MM.1S (cell line): Measurements from ENCODE around the gene SDHA.

Source experiments
- DNase-seq: peaks from one replicate; pipeline ENCODE4 v3.0.0-alpha.2; 2015
- H2AFZ ChIP-seq: fragments of 300-600 bp; sonication (generic); 2 replicates; pipeline ENCODE4 v1.6.0; 2016; ENCODE audit warnings: antibody characterized with exemption, low read length
- H3F3A ChIP-seq: fragments of 300-600 bp; sonication (generic); 2 replicates; pipeline ENCODE4 v1.6.1; 2016; ENCODE audit warnings: mild to moderate bottlenecking, antibody characterized with exemption, low read length, moderate library complexity, mixed read lengths; ENCODE audit not compliant: insufficient read depth
- H3K27ac ChIP-seq: fragments of 300-600 bp; sonication (generic); 2 replicates; pipeline ENCODE4 v1.5.1; 2016; ENCODE audit warnings: mild to moderate bottlenecking, low read length
- H3K27me3 ChIP-seq: fragments of 300-600 bp; sonication (generic); replicated peaks from 2 replicates; pipeline ENCODE4 v1.6.0; 2016; ENCODE audit warnings: low read length; ENCODE audit not compliant: insufficient read depth
- H3K36me3 ChIP-seq: fragments of 300-600 bp; sonication (generic); replicated peaks from 2 replicates; pipeline ENCODE4 v1.6.1; 2016; ENCODE audit warnings: mild to moderate bottlenecking, low read length, mixed read lengths; ENCODE audit not compliant: insufficient read depth
- H3K4me1 ChIP-seq: fragments of 300-600 bp; sonication (generic); 2 replicates; pipeline ENCODE4 v1.6.1; 2016; ENCODE audit warnings: low read length, mixed read lengths
- H3K4me2 ChIP-seq: fragments of 300-600 bp; sonication (generic); 2 replicates; pipeline ENCODE4 v1.6.0; 2016; ENCODE audit warnings: low read depth, low read length
- H3K4me3 ChIP-seq: fragments of 300-600 bp; sonication (generic); 2 replicates; pipeline ENCODE4 v1.5.1; 2016; ENCODE audit warnings: low read length, mixed read lengths
- H3K79me2 ChIP-seq: fragments of 300-600 bp; sonication (generic); 2 replicates; pipeline ENCODE4 v1.6.1; 2016; ENCODE audit warnings: mixed run types, low read length, mixed read lengths
- H3K9ac ChIP-seq: fragments of 300-600 bp; sonication (generic); 2 replicates; pipeline ENCODE4 v1.6.1; 2016; ENCODE audit warnings: low read length, mixed read lengths
- H3K9me2 ChIP-seq: fragments of 300-600 bp; sonication (generic); replicated peaks from 2 replicates; pipeline ENCODE4 v1.6.1; 2016; ENCODE audit warnings: mild to moderate bottlenecking, low read length, mixed read lengths; ENCODE audit not compliant: insufficient read depth
- H3K9me3 ChIP-seq: fragments of 300-600 bp; sonication (generic); replicated peaks from 2 replicates; pipeline ENCODE4 v1.6.1; 2016; ENCODE audit warnings: mild to moderate bottlenecking, low read length, mixed read lengths; ENCODE audit not compliant: insufficient read depth
- H4K20me1 ChIP-seq: fragments of 300-600 bp; sonication (generic); 2 replicates; pipeline ENCODE4 v1.6.1; 2016; ENCODE audit warnings: mild to moderate bottlenecking, low read length, moderate library complexity, mixed read lengths; ENCODE audit not compliant: insufficient read depth
- EZH2 ChIP-seq: fragments of 300-600 bp; sonication (generic); optimal IDR thresholded peaks from 2 replicates; pipeline ENCODE3; 2017; ENCODE audit warnings: low read depth, mild to moderate bottlenecking, antibody characterized with exemption, low read length, mixed read lengths
- EZH2phosphoT487 ChIP-seq: fragments of 300-600 bp; sonication (generic); IDR thresholded peaks from 2 replicates; pipeline ENCODE4 v1.6.1; 2018; ENCODE audit warnings: antibody characterized with exemption, low read length
- TF ChIP-seq, protein P1 (sequence below): fragments of 300-600 bp; sonication (generic); IDR thresholded peaks from 2 replicates; pipeline ENCODE4 v1.5.1; 2016; ENCODE audit warnings: antibody characterized with exemption, low read length, mixed read lengths

Gene SDHA

DNA sequence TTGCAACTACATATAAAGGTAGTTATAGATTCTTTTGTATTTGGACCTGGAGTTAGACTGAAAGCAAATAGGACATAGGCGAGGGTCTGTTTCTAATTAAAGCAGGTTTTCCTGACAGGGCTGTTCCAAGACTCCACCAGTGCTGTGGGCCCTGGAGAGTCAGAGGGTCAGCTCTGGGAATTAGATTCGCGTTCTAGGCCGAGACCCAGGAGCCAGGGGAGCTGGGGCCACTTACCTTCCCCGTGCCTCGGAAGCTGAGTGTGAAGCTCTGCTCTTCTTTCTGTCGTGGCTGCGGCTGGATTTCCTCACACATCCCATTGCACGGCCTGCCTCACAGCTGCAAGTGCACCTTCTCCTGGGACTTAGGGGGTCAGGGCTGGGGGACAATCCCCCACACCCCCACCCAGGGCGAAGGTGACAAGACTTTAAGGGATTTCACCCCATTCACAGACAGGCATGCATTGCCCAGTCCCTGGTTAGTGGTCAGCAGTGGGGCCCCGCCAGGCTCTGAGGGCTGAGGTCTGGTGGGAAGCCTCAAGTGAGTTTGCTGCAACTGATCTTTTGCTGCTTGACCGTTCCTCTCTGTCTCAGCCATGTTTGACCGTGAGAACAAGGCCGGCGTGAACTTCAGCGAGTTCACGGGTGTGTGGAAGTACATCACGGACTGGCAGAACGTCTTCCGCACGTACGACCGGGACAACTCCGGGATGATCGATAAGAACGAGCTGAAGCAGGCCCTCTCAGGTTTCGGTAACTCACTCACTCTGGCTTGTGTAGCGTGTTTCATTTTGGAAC is 88.1 kb downstream of the SDHA start:
- H3K27ac ChIP-seq, result no peak overlapping the region
- H3K4me1 ChIP-seq, result peaks cover 16% of the 10 kb centered on the region
- no peak for TF ChIP-seq EZH2
- TF ChIP-seq, protein P1, sequence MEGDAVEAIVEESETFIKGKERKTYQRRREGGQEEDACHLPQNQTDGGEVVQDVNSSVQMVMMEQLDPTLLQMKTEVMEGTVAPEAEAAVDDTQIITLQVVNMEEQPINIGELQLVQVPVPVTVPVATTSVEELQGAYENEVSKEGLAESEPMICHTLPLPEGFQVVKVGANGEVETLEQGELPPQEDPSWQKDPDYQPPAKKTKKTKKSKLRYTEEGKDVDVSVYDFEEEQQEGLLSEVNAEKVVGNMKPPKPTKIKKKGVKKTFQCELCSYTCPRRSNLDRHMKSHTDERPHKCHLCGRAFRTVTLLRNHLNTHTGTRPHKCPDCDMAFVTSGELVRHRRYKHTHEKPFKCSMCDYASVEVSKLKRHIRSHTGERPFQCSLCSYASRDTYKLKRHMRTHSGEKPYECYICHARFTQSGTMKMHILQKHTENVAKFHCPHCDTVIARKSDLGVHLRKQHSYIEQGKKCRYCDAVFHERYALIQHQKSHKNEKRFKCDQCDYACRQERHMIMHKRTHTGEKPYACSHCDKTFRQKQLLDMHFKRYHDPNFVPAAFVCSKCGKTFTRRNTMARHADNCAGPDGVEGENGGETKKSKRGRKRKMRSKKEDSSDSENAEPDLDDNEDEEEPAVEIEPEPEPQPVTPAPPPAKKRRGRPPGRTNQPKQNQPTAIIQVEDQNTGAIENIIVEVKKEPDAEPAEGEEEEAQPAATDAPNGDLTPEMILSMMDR, result no peak
- no peak for TF ChIP-seq EZH2phosphoT487
- H3K27me3 ChIP-seq, result no peaks in the 10 kb centered on the region
- H4K20me1 ChIP-seq, result no peaks in the 10 kb centered on the region
- no peaks in the 10 kb centered on the region for H3K9me2 ChIP-seq
- no peak overlapping the region for H3K9ac ChIP-seq
- H3K4me3 ChIP-seq, result no peak overlapping the region
- no peak for DNase-seq
- H3F3A ChIP-seq, result peaks cover 20% of the 10 kb centered on the region
- no peak overlapping the region for H3K4me2 ChIP-seq
- H3K36me3 ChIP-seq, result peaks cover 9% of the 10 kb centered on the region; the same call in 1 of the 2 replicates
- H2AFZ ChIP-seq, result no peak overlapping the region
- H3K79me2 ChIP-seq, result peaks cover 68% of the 10 kb centered on the region
- H3K9me3 ChIP-seq, result no peaks in the 10 kb centered on the region
